Peyer's patch (tissue), 4 donors: ENCODE data around the gene PAX2.

Experiments used
- CTCF ChIP-seq, 6 experiments: fragments of 450-650 bp in 4 of 6; fragments of 200-600 bp in 2 of 6; sonication (generic) in 1 of 6; IDR thresholded peaks; one replicate each; pipeline ENCODE4 v1.5.1; 2017 to 2019; ENCODE audit warnings: antibody characterized with exemption in 6 of 6, mild to moderate bottlenecking in 3 of 6, moderate library complexity in 1 of 6
- POLR2A ChIP-seq, 2 donors: fragments of 450-650 bp; IDR thresholded peaks; one replicate each; pipeline ENCODE4 v1.5.1; 2017; ENCODE audit warnings: antibody characterized with exemption in 2 of 2, mild to moderate bottlenecking in 2 of 2, moderate library complexity in 2 of 2

GRCh38 chr10:100875484-100876166 is 130.2 kb downstream of the PAX2 start:
- TF ChIP-seq CTCF (IDR thresholded peaks at IDR 0.05) (no peak), POLR2A (IDR thresholded peaks at IDR 0.05) (no peak)
